A549 (cell line): ENCODE data around the gene DDIT4. TPM values are rescaled to one million over a fixed set of nuclear protein-coding genes. Genes with fewer than 3 reads are reported as not detected.

ENCODE experiments used
- ATAC-seq, 2 experiments: fragments of 200-7000 bp in 1 of 2; fragments of >200 bp in 1 of 2; cut with Nextera tagmentation in 1 of 2; cut with Tn5 transposase in 1 of 2; 3 replicates each; pipeline versions ENCODE4 v1.8.0 to v1.9.1; 2018 to 2020; ENCODE audit warnings: mild to moderate bottlenecking in 1 of 2, moderate library complexity in 1 of 2
- CTCF ChIA-PET: fragments of 300-600 bp; sonication (Branson Sonifier 250); formaldehyde crosslinking; extraction: SDS; loops from one replicate; lab custom pipeline; 2021; ENCODE audit warnings: antibody characterized with exemption, inconsistent platforms; lab: Yijun Ruan, JAX
- POLR2A ChIA-PET: fragments of 350-600 bp; formaldehyde crosslinking; extraction: SDS; loops from one replicate; lab custom pipeline; 2021; ENCODE audit warnings: antibody characterized with exemption, inconsistent platforms; lab: Yijun Ruan, JAX
- DNase-seq, 2 experiments: peaks; one replicate each; pipeline versions ENCODE4 v3.0.0 to v3.0.0-alpha.2; 2011 to 2016; ENCODE audit warnings: low read depth in 1 of 2, low spot score in 1 of 2
- FAIRE-seq: peaks from 2 replicates; lab custom pipeline; 2011; peaks lifted over from hg19 to GRCh38; lab: Jason Lieb, UNC
- H3K27ac ChIP-seq, 2 experiments: fragments of >200 bp; sonication (Bioruptor Twin); formaldehyde crosslinking; 3 replicates each; pipeline ENCODE4 v1.5.1; 2016 to 2017
- H3K4me1 ChIP-seq: fragments of >200 bp; sonication (Bioruptor Twin); formaldehyde crosslinking; 3 replicates; pipeline ENCODE4 v1.6.1; 2016
- H3K4me2 ChIP-seq: fragments of >200 bp; sonication (Bioruptor Twin); formaldehyde crosslinking; 3 replicates; pipeline ENCODE4 v1.6.1; 2016
- H3K4me3 ChIP-seq: fragments of >200 bp; sonication (Bioruptor Twin); formaldehyde crosslinking; 3 replicates; pipeline ENCODE4 v1.5.1; 2016
- H3K9me3 ChIP-seq: fragments of >200 bp; sonication (Bioruptor Twin); formaldehyde crosslinking; 3 replicates; pipeline ENCODE4 v1.6.1; 2016
- BCL3 ChIP-seq: fragments of >200 bp; sonication (Bioruptor Twin); formaldehyde crosslinking; IDR thresholded peaks from 3 replicates; pipeline ENCODE4 v1.6.1; 2016
- CBX2 ChIP-seq: fragments of 200-600 bp; sonication (generic); IDR thresholded peaks from 2 replicates; pipeline ENCODE4 v1.6.1; 2016; ENCODE audit warnings: low read depth, mild to moderate bottlenecking, borderline replicate concordance
- CEBPB ChIP-seq, 2 experiments: fragments of >200 bp in 1 of 2; sonication (Bioruptor Twin) in 1 of 2; formaldehyde crosslinking in 1 of 2; IDR thresholded peaks; 2 replicates each; pipeline ENCODE4 v1.6.1; 2012 to 2016
- CHD2 ChIP-seq: fragments of 150-350 bp; IDR thresholded peaks from 2 replicates; pipeline ENCODE4 v1.6.1; 2014; ENCODE audit warnings: low read length; ENCODE audit not compliant: partially characterized antibody
- CHD4 ChIP-seq: fragments of 200-600 bp; sonication (generic); IDR thresholded peaks from 2 replicates; pipeline ENCODE4 v1.6.1; 2016; ENCODE audit warnings: antibody characterized with exemption, mild to moderate bottlenecking, borderline replicate concordance
- E2F6 ChIP-seq: IDR thresholded peaks from 2 replicates; pipeline ENCODE4 v1.6.1; 2012; ENCODE audit warnings: low read depth, borderline replicate concordance
- EHMT2 ChIP-seq: fragments of 200-600 bp; sonication (generic); IDR thresholded peaks from 2 replicates; pipeline ENCODE4 v1.6.1; 2016; ENCODE audit warnings: antibody characterized with exemption, low read depth, mild to moderate bottlenecking, moderate library complexity
- EP300 ChIP-seq, 2 experiments: fragments of >200 bp; sonication (Bioruptor Twin); formaldehyde crosslinking; IDR thresholded peaks; 2 replicates in 1 of 2; 3 replicates in 1 of 2; pipeline ENCODE4 v1.6.1; 2016 to 2017
- FOSL2 ChIP-seq, 2 experiments: fragments of 450-650 bp in 1 of 2; fragments of >200 bp in 1 of 2; sonication (Bioruptor Twin) in 1 of 2; formaldehyde crosslinking; IDR thresholded peaks; 2 replicates each; pipeline versions ENCODE4 v1.5.0 to v1.6.1; 2016 to 2020; ENCODE audit warnings: mild to moderate bottlenecking in 1 of 2, moderate library complexity in 1 of 2
- FOXS1 ChIP-seq: fragments of 250-450 bp; sonication (Bioruptor Pico); IDR thresholded peaks from 2 replicates; pipeline ENCODE4 v1.5.0; 2020; ENCODE audit warnings: mild to moderate bottlenecking, moderate library complexity
- HEYL ChIP-seq: fragments of 250-450 bp; sonication (Bioruptor Pico); IDR thresholded peaks from 2 replicates; pipeline ENCODE4 v1.8.0; 2021; ENCODE audit warnings: mild to moderate bottlenecking, moderate library complexity
- HOXA7 ChIP-seq: fragments of 250-450 bp; sonication (Bioruptor Pico); IDR thresholded peaks from 2 replicates; pipeline ENCODE4 v1.5.0; 2020; ENCODE audit warnings: mild to moderate bottlenecking, moderate library complexity
- HOXB5 ChIP-seq: fragments of 250-450 bp; sonication (Bioruptor Pico); IDR thresholded peaks from 2 replicates; pipeline ENCODE4 v1.5.0; 2020; ENCODE audit warnings: mild to moderate bottlenecking, moderate library complexity
- JUN ChIP-seq, 2 experiments: fragments of >200 bp; sonication (Bioruptor Twin); formaldehyde crosslinking; IDR thresholded peaks; 2 replicates in 1 of 2; 3 replicates in 1 of 2; pipeline ENCODE4 v1.6.1; 2016 to 2017
- KDM5A ChIP-seq: fragments of 200-600 bp; sonication (generic); IDR thresholded peaks from 2 replicates; pipeline ENCODE4 v1.6.1; 2016; ENCODE audit warnings: antibody characterized with exemption, mild to moderate bottlenecking
- MYC ChIP-seq: IDR thresholded peaks from 2 replicates; pipeline ENCODE4 v1.6.1; 2012; ENCODE audit warnings: mild to moderate bottlenecking, inconsistent platforms, low read length, improper control_type of control experiment, borderline replicate concordance
- NPAS2 ChIP-seq: fragments of 250-450 bp; sonication (Bioruptor Pico); IDR thresholded peaks from 2 replicates; pipeline ENCODE4 v1.8.0; 2022; ENCODE audit warnings: mild to moderate bottlenecking, moderate library complexity, borderline replicate concordance
- PBX3 ChIP-seq: IDR thresholded peaks from 2 replicates; pipeline ENCODE4 v1.6.1; 2012
- PHF8 ChIP-seq: fragments of 200-600 bp; sonication (generic); IDR thresholded peaks from 2 replicates; pipeline ENCODE4 v1.6.1; 2016; ENCODE audit warnings: low read depth, mild to moderate bottlenecking, antibody characterized with exemption, moderate library complexity, borderline replicate concordance
- POLR2A ChIP-seq: IDR thresholded peaks from 2 replicates; pipeline ENCODE4 v1.6.1; 2012; ENCODE audit warnings: mild to moderate bottlenecking, low read length
- RARB ChIP-seq: fragments of 250-450 bp; sonication (Bioruptor Pico); IDR thresholded peaks from 2 replicates; pipeline ENCODE4 v1.8.0; 2021; ENCODE audit warnings: mild to moderate bottlenecking, moderate library complexity
- SREBF2 ChIP-seq: fragments of 450-650 bp; IDR thresholded peaks from 2 replicates; pipeline ENCODE4 v1.6.1; 2014; ENCODE audit warnings: mild to moderate bottlenecking, moderate library complexity
- USF2 ChIP-seq: fragments of 450-650 bp; IDR thresholded peaks from 2 replicates; pipeline ENCODE4 v1.6.1; 2014; ENCODE audit warnings: antibody characterized with exemption
- ZNF302 ChIP-seq: fragments of 250-450 bp; sonication (Bioruptor Pico); IDR thresholded peaks from 2 replicates; pipeline ENCODE4 v1.9.0; 2021; ENCODE audit warnings: inconsistent platforms, mild to moderate bottlenecking, moderate library complexity
- WGBS: methylation state at CpG from one replicate; pipeline ENCODE4 v1.1.6; 2017; ENCODE audit errors: missing lambda C conversion rate; 5-methylcytosine and 5-hydroxymethylcytosine counted together
- polyA plus RNA-seq, 4 experiments: library from polyadenylated mRNA; depleted of rRNA in 3 of 4; stranded (reverse); fragments of >200 nt; fragmentation: RNase III in 1 of 4; extraction: RNeasy Plus Mini Kit Qiagen cat#74134 plus additional on column Dnase treatment in 1 of 4; gene quantifications; 2 replicates in 3 of 4; 3 replicates in 1 of 4; pipeline ENCODE4 v1.2.3, GENCODE V29; 2011 to 2017
- TF ChIP-seq, protein P1 (sequence below): fragments of >200 bp; sonication (Bioruptor Twin); formaldehyde crosslinking; IDR thresholded peaks from 3 replicates; pipeline ENCODE4 v1.5.1; 2016
- TF ChIP-seq, protein P2 (sequence below): fragments of >200 bp; sonication (Bioruptor Twin); formaldehyde crosslinking; IDR thresholded peaks from 2 replicates; pipeline ENCODE4 v1.6.1; 2016

The DDIT4 gene
- polyA plus RNA-seq, 2 of the 4 experiments (the other 2 are of a cell fraction): 239 to 392 TPM

DNA sequence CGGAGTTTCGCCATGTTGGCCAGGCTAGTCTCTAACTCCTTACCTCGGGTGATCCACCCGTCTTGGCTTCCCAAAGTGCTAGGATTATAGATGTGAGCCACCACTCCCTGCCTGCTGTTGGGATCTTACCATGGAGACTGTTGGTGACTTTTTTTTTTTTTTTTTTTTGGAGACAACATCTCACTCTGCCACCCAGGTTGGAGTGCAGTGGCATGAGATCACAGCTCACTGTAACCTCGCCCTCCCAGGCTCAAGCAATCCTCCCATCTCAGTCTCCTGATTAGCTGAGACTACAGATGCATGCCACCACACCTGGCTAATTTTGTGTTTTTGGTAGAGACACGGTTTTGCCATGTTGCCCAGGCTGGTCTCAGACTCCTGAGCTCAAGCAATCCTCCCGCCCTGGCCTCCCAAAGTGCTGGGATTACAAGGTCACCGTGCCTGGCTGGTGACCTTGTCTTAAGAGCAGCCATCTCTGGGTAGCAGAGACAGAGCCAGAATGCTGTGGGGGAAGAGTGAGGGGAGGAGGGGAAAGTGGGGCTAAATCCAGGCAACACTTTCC is 32.0 kb upstream of the DDIT4 start:
- TF ChIP-seq CEBPB (IDR thresholded peaks at IDR 0.05) (no peak), FOSL2 (IDR thresholded peaks at IDR 0.05) (no peak), FOSL2 (CRISPR knock-in tag; IDR thresholded peaks at IDR 0.05) (no peak), CHD2 (no peak)
- DNase-seq (no peak), ATAC-seq (no peak), FAIRE-seq (no peak)
- Histone ChIP-seq H3K4me3 (no peak overlapping the region), H3K4me1 (peaks cover 56% of the 10 kb centered on the region), H3K4me2 (no peak overlapping the region), H3K27ac (peak overlapping the region; percentile 99 to 100), H3K9me3 (no peaks in the 10 kb centered on the region)
- ChIA-PET CTCF (interaction anchor here (0.6 to 1.5 kb wide), 6 partner anchors 12 to 1965 kb away, joined by 3 to 7 read pairs (median 4); no protein-coding TSS in a partner anchor), POLR2A (interaction anchor here (0.6 to 3.6 kb wide), 3 partner anchors 9 to 32 kb away, joined by 3 to 15 read pairs (median 3); partner anchors contain the start of gene DDIT4)
- WGBS: 82% methylated on average over 8 of the region's 8 CpGs

GRCh38 chr10:72242675-72243074 is 31.0 kb upstream of the DDIT4 start:
- 94% methylated on average over 4 of the region's 4 CpGs for WGBS
- POLR2A ChIA-PET: interaction anchor here (3.6 kb wide), 1 partner anchor 31 kb away, joined by 15 read pairs; the partner anchor contains the start of gene DDIT4
- Histone ChIP-seq H3K9me3 (no peaks in the 10 kb centered on the region), H3K4me3 (no peak overlapping the region), H3K4me1 (peaks cover 59% of the 10 kb centered on the region)
- no peak for FAIRE-seq
- TF ChIP-seq RARB (CRISPR knock-in tag): no peak
- TF ChIP-seq NPAS2 (CRISPR knock-in tag): no peak
- no peak for TF ChIP-seq EP300 (IDR thresholded peaks at IDR 0.05)
- no peak for TF ChIP-seq JUN (IDR thresholded peaks at IDR 0.05)
- TF ChIP-seq E2F6: no peak
- TF ChIP-seq FOXS1 (CRISPR knock-in tag): no peak
- no peak for TF ChIP-seq EHMT2
- TF ChIP-seq HEYL (CRISPR knock-in tag): no peak
- no peak for TF ChIP-seq POLR2A
- TF ChIP-seq, protein P1, sequence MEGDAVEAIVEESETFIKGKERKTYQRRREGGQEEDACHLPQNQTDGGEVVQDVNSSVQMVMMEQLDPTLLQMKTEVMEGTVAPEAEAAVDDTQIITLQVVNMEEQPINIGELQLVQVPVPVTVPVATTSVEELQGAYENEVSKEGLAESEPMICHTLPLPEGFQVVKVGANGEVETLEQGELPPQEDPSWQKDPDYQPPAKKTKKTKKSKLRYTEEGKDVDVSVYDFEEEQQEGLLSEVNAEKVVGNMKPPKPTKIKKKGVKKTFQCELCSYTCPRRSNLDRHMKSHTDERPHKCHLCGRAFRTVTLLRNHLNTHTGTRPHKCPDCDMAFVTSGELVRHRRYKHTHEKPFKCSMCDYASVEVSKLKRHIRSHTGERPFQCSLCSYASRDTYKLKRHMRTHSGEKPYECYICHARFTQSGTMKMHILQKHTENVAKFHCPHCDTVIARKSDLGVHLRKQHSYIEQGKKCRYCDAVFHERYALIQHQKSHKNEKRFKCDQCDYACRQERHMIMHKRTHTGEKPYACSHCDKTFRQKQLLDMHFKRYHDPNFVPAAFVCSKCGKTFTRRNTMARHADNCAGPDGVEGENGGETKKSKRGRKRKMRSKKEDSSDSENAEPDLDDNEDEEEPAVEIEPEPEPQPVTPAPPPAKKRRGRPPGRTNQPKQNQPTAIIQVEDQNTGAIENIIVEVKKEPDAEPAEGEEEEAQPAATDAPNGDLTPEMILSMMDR: no peak
- no peak for TF ChIP-seq PHF8
- no peak for TF ChIP-seq ZNF302 (CRISPR knock-in tag)
- no peak for TF ChIP-seq MYC
- TF ChIP-seq, all 56 proteins: peak for 0
- H3K27ac ChIP-seq: peak overlapping the region; percentile 99 to 100
- DNase-seq: no peak
- CTCF ChIA-PET: interaction anchor here (0.9 to 2.5 kb wide), 10 partner anchors 10 to 346 kb away, joined by 3 to 10 read pairs (median 4); no protein-coding TSS in a partner anchor
- ATAC-seq: no peak
- peak overlapping the region; percentile 72; the same call in 1 of the 3 replicates for H3K4me2 ChIP-seq

GRCh38 chr10:72243822-72244437 is 29.8 kb upstream of the DDIT4 start:
- peak overlapping the region; percentile 72 for H3K4me2 ChIP-seq
- H3K4me3 ChIP-seq: no peak overlapping the region
- ATAC-seq: peak; percentile 80 to 90
- peaks cover 71% of the 10 kb centered on the region for H3K4me1 ChIP-seq
- peak overlapping the region; percentile 99 to 100 for H3K27ac ChIP-seq
- CTCF ChIA-PET: interaction anchor here (0.5 to 4.0 kb wide), 15 partner anchors 9 to 347 kb away, joined by 3 to 15 read pairs (median 3); no protein-coding TSS in a partner anchor
- DNase-seq: peak; percentile 89 to 96
- no peak for FAIRE-seq
- WGBS: 26% methylated on average over 11 of the region's 11 CpGs
- POLR2A ChIA-PET: interaction anchor here (0.5 to 2.6 kb wide), 5 partner anchors 16 to 77 kb away, joined by 3 to 24 read pairs (median 5); partner anchors contain the start of gene DDIT4
- no peaks in the 10 kb centered on the region for H3K9me3 ChIP-seq
- TF ChIP-seq, protein P2, sequence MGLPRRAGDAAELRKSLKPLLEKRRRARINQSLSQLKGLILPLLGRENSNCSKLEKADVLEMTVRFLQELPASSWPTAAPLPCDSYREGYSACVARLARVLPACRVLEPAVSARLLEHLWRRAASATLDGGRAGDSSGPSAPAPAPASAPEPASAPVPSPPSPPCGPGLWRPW: no peak
- TF ChIP-seq KDM5A (no peak), PBX3 (peak; percentile 65; the same call in 1 of the 2 replicates), CBX2 (no peak), CHD4 (no peak), HOXA7 (CRISPR knock-in tag) (no peak), SREBF2 (no peak), HOXB5 (CRISPR knock-in tag) (peak; percentile 27; the same call in 1 of the 2 replicates), USF2 (no peak), FOXS1 (CRISPR knock-in tag) (0 out of 2 replicates have a peak, but pooled peaks have one; percentile 6), BCL3 (no peak; the same call in 2 of the 3 replicates)
